NCI-H1694 treated with DMSO at 0.1 percent for 48 hours (cell line): Measurements from ENCODE around the gene DNAH14.

Source experiments
- DNase-seq: peaks from one replicate; lab custom pipeline; 2025; lab: John Stamatoyannopoulos, UW

Gene DNAH14

DNA sequence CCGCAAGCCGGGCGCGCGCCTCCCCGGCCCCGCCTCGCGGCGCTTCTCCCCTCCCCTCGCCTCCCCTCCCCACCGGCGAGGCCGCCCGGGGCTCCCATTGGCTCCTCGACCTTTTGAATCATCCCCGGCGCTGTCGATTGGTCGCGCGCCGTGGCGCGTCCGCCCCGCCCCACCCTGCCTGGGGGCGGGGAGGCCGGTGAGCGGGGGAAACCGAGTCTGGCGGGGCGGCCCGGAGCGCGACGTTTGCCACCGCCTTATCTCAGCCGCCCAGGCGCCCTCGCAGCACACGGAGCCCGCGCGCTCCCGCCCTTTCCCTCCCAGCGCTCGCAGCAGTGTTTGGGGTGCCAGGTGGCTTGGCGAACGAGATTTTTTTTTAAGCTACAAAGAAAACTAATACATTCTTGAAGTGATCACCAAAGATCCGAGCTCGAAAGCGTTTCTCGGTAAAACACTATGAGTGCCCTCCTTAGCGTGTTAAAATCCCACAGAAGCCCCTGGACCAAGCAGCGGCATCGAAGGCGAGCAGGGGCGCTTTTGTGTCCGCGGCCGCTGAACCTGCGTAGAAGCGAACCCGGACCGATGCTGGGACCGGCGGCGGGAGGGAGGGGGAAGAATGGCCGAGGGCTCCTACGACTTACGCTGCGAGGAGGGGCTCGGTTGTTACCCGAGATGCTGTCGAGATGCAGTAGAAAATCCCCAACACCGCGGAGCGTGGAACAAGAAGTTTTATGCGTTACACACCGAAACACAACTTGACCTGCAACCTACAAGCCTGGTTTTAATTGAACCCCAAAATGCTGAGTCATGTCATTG lies 498.8 kb downstream of the DNAH14 start:
- peak; percentile 82 for DNase-seq

DNA sequence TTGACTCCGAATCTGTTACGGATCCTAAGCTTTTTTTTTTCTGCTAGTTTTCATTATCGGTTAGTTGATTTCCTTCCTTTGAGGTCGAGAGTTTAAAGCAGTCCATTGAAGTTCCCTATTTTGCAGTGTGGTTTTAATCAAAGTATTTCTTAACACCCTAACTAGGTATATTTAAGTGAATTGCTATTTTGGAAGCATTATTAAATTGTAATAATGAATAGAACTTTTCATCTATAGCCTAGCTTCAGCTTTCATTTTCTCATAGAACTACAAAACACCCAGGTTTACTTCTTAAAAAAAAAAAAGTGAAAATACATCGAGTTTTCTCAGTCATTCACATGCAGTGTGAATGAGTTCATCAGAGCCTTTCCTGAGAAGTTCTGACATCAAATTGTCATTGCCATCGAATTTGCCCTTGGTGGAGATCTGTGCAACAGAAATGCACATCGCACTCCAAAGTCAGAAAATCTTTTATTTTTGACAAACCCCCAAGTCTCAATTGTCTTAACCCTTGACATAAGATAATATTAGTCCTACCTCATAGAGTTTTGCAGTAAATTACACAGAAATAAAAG lies 499.5 kb downstream of the DNAH14 start:
- no peak for DNase-seq

DNA sequence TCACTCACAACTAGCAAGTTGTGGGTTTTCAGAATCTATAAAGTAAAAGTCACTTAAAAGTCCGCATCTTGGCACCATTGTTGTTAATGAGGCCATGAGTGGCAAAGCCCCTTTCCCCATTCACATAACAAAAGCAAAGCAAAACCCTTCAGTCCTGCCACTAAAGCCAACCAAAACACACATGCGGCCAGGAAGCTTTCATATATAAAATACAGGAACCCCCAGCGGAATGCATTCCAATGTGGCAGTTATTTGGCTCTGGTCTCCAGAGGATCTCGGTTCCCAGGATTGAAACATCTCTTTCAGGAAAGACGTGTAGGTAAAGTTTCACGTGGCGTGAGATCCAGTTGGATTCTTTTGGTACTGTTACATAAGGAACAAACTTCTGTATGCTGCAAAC lies 500.8 kb downstream of the DNAH14 start:
- no peak for DNase-seq

DNA sequence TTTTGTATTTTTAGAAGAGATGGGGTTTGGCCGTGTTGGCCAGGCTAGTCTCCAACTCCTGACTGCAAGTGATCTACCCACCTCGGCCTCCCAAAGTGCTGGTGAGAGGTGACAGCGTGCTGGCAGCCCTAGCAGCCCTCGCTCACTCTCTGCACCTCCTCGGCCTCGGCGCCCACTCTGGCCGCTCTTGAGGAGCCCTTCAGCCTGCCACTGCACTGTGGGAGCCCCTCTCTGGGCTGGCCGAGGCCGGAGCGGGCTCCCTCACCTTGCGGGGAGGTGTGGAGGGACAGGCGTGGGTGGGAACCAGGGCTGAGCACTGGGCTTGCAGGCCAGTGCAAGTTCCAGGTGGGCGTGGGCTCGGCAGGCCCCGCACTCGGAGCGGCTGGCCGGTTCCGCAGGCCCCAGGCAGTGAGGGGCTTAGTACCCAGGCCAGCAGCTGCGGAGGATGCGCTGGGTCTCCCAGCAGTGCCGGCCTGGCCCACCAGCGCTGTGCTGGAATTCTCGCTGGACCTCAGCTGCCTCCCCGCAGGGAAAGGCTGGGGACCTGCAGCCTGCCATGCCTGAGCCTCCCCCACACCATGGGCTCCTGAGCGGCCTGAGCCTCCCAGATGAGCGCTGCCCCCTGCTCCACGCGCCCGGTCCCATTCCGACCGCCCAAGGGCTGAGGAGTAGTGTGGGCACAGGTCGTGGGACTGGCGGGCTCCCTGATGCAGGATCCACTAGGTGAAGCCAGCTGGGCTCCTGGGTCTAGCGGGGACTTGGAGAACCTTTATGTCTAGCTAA lies 501.8 kb downstream of the DNAH14 start:
- DNase-seq = no peak

DNA sequence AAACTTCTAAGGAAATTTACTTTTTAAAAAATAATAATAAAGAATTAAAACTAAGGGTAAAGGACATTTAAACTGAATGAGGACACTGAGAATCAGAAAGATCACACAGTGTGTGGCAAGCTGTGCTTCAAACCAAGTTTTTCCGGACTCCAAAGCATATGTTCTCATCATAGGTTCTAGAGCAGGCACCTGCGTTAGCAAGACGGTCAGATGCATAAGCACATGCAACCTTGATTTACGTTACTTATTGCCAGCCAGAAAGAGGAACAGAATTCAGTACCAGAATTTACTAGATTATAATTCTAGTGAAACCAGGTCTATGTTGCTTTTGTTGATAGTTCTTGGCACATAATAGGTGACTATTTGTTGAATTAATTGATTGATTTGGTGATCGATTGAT lies 504.6 kb downstream of the DNAH14 start:
- no peak for DNase-seq

DNA sequence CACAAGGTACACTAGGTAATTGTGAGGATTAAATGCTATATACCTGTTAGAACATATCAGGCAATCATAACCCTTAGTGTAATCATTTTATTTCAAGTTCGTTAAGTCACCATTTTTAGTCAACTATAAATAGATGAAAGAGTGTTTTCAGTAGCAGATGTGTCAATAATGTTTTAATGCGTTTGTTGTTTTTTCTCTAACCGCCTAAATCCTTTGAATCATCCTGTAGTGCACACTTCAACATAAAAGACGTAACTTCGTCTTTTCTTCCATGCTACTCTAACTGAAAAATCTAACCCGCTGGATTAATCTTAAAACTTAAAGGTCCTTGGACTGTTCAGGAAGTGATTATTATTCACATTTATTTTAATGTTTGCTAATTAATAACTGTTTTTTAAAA lies 505.6 kb downstream of the DNAH14 start:
- DNase-seq = no peak

DNA sequence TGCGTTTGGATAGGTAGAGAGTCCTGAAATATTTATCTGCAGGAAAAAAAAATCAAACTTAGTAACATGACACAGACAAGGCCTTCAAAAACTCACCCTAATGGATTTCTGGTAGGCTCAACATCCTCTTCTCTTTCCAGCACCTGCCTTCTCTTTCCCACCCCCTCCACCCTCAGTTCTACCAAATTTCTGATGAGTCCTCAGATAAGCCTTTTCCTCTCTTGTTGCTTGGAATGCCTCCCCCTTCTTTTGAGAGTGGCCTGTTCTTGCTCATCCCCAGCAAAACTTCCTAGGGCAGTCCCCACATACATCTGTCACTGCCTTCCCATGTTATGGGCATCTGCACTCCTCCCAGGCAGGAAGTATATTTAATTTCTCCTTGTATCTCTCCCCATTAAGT lies 506.0 kb downstream of the DNAH14 start:
- DNase-seq = no peak

DNA sequence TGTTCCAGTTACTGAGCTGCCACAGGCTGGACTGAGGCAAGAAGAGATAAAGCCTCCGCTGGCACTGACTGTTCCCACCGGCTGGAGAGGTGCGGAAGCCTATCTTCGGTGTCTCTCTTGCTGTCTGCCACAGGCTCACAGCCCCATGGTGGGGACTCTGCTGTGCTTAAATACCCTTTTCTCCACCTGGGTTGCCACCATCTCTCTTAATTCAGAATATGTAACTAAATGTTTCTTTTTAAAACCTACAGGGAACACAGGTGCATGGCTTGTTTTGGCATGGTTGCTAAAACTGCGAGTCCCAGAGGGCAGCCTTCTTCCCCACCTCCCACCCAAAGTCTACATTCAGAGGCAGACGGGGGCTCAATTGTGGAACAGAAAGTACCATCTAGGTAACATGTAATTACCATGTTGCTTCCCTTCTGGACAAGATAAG lies 506.5 kb downstream of the DNAH14 start:
- no peak for DNase-seq

DNA sequence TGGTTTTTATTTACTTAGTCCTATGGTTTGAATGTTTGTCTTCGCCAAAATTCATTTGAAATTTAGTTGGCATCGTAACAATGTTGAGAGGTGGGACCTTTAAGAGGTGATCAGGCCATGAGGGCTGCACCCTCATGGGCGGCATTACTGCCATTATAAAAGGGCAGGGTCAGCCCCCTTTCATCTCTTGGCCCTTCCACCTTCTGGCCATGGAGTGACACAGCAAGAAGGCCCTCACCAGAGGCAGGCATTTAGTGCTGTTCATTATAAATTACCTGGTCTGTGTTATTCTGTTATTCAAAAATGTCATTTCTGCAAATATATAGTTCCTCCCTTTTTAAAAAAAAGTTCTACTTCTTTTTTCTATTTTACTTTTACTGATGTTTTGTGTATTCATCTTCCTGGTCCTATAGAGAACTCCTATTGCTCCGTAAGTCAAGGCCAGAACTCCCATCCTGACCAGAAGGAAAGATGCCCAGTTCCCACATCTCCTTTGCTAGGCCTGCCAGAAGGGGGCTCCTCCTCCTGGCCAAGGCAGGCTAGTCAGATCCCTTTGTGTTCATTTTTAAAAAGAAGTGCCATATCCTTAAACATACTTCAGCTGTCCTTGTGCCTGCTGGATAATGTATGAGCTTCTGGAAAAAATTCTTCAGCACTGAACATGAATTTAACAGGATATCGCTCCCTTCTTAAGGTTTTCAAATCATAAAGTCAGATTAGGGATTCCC lies 508.4 kb downstream of the DNAH14 start:
- no peak for DNase-seq

DNA sequence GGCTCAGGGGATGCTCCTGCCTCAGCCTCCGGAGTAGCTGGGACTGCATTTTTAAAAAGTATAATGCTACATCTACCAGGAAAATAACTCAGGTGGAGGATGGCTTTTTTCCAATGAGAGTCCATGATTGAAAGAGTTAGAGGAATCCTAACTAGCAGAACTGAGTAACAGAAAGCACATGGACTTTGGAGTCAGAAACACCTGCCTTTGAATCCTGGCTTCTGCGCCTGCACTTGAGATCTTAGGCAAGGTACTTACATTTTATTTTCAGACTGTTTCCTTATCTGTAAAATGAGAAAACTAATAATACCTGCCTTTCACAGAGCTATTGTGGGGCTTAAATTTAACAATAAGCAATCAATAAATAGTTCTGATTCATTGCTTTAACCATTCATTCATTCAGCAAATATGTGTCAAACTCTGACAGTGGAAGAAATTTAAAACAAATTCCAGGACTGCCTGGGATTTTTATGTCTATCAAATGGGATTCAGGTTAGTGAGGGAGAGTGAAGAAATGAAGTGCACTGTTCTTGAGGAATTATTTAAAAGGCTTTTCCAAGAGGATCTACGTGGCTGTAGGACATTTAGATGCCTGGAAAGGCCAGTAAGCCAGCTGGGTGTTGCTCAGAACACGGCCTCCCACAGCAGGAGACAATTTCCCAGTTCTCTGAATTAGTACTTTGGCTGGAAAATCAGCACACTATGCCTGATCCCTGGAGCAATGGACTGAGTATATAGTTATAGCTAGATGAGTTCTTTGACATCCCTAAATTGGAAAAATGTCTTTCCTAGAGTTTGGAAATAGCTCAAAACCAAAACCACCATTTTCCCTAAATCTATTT lies 511.1 kb downstream of the DNAH14 start:
- DNase-seq = no peak

DNA sequence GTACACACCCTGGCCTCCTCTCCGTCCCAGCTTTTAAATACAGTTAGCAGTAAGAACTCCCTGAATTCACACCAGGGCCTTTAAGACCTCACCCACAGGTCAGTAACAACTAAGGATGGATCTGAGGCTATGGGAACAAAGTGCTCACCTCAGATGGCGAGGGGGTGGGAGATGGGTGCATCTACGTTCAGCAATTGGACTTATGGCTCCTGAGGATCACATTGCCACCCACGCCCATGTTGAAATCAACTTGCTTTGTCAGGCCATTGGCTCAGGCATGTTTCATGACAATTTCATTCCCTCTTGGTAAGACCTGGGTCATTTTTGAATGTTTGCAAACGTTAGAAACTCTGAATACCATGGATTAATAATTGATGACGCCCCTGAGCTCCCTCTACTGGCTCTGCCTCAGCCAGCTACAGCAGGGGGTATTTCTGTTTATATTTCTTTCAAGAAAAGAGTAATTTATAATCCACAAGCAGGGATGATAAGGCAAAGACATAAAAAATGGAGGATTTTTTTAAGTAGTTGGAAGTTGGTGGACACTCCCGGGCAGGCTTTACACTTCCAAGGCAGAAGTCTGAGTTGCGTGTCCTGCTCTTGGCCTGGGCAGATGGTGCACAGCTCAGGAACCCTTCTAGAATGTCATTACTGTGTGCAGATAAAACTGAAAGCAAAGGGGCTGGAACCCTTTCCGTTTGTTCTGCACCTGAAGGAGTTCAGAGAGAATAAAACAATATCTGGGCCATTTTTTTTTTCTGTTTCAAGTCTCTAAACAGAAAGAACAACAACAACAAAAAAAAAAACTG lies 512.0 kb downstream of the DNAH14 start:
- no peak for DNase-seq

DNA sequence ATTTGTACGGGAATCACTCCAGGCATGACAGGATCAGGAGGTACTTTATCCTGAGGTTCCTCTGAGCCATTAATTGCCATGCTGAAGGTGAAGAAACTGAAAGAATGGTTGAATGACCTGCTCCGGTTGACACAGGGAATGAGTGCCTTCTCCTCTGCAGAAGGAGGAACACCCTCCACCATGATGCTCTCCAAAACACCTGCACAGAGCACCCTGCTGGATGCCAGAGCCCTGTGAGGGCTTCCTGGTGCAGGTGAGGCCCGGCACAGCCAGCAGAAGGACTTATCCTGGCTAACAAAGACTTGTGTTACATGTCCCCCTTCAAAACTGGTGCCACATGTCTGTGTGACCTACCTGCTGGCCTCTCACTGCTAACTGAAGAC lies 512.6 kb downstream of the DNAH14 start:
- DNase-seq = no peak

DNA sequence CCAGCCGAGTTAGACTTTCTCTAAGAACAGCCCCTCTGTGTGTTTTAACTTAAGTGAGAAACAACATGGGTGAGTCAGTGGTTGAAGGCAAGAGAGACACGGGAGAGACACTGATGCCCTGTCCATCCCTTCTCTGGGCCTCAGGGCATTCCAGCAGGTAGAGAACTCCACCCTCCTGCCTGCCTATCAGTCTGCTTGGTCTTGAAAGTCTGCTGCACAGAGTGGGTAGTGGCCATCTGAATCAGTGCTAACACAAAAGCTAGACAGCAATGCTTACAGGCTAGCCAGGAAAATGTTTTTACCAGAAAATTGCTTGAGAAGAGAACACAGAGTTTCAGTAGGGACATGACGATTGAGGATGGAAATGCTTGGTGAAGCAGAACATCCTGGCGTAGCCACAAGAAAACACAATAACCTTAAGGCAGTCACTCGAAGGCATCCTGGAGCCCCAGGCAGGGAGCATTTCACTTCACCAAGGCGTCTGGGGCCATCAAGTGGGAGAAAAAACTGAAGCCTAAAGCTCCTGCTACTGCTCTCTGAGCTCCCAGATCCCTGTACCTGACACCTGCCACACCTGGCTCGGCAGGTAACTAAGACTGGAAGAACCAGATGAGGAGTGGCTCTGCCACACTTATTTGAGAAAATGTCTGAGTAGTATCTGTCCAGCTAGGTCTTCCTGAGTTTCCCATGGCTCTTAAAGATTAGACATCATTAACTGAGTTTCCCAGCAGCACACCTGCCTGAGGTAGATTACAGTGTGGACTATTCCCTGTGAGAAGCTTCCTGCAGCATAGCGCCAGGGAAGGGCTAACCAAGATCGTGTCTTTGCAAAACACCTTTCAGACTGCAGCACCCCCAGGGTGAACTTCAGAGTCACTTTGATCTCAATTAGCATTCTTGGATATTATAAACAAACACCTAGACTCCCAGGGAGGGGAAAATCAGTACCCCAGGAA lies 516.4 kb downstream of the DNAH14 start:
- no peak for DNase-seq

DNA sequence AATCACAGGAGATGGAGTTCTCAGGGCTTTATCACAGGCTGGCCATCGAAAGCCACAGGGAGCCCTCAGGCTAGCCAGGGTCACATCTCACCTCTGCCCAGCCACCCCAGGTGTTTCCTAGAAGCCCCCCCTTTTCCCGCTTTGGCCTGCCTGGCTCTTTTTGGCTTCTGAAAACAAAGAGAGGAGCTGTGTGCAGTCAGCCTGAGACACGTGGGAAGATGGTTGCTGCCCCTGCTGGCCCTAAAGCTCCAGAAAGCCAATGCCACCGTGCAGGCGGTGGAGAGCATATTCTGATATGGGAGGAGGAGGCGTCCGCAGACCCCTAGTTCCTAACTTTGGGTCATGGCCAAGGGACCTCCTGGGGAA lies 517.1 kb downstream of the DNAH14 start:
- no peak for DNase-seq

DNA sequence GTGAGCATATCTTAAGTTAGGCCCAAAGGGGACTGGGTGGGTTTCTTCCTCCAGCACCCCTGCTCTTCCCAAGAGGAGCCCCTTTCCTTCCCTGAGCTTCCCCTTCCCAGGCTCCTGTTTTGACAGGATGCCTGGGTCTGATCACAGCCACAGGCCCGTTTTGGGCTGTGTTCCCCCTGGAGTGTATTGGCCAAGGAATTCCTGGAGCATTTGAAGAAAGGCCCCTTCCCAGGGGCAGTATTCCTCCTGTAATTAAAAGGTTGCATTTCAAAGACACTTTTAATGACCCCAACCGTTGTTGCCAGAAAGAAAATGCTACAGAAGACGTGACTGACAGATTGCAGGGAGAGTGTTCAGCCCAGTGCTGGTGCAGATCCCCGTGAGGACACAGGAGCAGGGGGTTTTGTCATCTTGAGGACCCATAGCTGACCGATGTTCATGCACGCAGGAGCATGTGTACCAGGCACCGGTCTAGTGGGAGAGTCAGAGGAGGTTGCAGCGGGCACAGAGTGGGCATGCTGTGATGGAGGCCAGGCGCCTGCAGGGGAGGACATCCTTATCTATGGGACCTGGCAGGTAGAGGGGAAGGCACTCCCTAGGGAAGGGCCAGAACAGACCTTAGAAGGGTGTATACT lies 517.6 kb downstream of the DNAH14 start:
- no peak for DNase-seq

DNA sequence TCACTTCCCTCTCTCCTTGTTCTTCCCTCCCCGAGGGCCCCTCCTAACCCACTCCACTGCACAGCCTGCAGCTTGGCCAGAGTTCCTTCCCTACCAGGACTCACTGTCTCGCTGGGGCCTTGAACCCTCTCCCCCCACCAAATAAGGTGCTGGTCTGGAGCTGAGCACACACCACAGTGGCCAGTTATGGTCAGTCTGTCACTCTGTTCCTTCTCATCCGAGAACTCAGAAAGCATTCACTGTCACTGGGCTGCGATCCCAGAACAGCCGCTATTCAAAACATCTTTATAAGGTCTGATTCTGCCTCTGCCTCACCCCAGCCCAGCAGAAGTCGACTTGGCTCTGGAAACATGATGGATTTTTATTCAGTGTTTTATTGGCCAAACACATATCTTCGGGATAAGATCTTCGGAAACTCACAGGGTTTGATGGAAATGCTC lies 518.2 kb downstream of the DNAH14 start:
- no peak for DNase-seq

DNA sequence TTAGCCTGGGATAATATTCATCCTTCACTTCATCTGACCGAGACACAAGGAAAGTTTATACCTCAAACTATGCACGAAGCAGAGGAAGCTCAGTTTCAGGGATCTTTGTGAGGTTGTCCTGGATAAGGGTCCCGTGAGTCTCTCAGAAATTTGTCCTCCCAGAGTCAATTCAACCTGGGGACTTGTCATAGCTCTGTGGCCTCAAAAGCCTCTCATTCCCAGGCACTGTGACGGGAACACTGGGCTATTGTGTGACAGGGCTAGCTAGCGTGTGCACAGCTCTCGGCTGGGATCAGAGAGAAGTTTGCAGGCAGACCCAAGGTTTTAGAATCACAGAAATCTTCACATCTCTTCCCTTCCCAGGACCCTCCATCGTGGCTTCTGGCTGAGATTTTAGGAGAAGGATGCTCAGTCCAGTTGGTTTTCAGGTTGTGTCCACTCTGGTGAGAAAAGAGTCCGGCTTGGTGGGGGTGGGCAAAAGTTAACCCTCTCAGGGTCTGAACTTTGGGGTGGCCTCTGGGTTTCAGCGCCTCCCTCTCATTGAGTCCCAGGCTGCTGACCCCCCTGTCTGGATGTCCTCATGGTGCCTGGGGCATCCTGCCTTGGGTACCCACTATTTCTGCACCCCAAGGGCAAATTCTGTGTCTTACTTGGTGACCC lies 518.8 kb downstream of the DNAH14 start:
- DNase-seq = no peak
